ENCODE data around the gene BCAP29. TPM values are rescaled to one million over a fixed set of nuclear protein-coding genes. Genes with fewer than 3 reads are reported as not detected.

The BCAP29 gene
- total and polyA plus RNA-seq, 2 donors, result 22.2 to 25.4 TPM

DNA sequence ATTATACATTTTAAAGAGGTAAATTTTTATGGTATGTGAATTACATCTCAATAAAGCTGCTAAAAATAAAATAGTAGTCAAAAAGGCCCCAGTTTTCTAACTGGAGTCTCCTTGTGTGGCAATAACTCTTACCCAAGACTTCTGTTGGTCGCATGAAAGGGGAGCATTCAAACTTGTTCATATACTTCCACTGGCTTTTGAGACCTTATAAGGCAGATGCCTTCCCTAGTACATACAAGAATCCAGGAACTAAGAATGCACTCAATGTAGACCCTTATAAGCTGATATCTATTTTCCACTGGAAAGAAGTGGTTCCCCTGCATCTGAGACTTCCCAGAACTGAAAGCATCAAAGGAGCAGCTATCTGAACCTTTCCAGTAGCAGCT is 13.0 kb downstream of the BCAP29 start:
- no peak overlapping the region for H3K4me3 ChIP-seq (ENCODE audit: low read length in 2 of 2)
- peaks cover 0 to 7% of the 10 kb centered on the region in 2 donors for H3K36me3 ChIP-seq (ENCODE audit: control insufficient read depth in 2 of 2, insufficient read depth in 2 of 2, low read length in 1 of 2)
- 100% methylated on average over 1 of the region's 1 CpG for WGBS
- no peaks in the 10 kb centered on the region for H3K9me3 ChIP-seq (ENCODE audit: control insufficient read depth in 2 of 2, insufficient read depth in 1 of 2, low read length in 1 of 2)
- H3K27me3 ChIP-seq (ENCODE audit: control insufficient read depth in 2 of 2, insufficient read depth in 1 of 2, low read length in 1 of 2), result no peaks in the 10 kb centered on the region
- no peak overlapping the region for H3K27ac ChIP-seq (ENCODE audit: low read depth in 1 of 2, low read length in 1 of 2)
- no peak for DNase-seq (ENCODE audit: low read depth in 6 of 9, low spot score in 9 of 9)
- no peaks in the 10 kb centered on the region for H3K4me1 ChIP-seq (ENCODE audit: control insufficient read depth in 2 of 2, insufficient read depth in 2 of 2, low read length in 2 of 2)

DNA sequence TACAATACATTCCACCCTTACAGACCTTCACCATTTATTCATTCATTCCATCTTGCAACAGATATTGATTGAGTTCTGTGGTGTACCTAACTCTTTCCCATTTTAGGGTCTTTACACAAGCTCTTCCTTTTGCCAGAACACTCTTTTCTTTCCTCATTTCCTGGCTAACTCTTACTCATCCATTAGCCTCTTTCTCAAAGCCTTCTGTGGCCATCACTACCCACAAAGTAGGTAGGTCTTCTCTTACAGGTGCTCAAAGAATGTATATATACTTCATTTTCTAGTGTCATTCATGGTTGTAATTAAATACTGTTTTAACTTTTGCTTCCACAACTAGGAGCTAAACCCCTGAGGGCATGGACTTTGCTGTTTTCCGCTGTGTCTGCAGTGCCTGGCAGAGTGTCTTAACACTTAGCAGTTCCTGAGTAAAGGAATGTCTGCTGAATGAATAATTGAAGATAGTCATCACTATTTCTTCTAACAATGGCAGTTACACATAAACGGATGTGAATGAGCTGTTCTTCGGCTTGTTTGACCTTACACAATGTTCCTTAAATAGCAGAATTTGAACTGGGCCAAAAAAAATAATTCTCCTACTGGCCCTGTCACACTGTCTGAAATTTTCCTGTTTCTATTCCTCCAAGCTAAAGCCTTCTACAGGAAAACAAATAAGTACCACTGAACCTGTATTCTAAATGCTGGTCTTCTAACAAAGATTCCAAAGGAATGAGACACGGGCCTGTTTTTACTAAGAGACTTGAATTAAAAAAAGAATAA is 15.1 kb downstream of the BCAP29 start:
- no peak for DNase-seq (ENCODE audit: low read depth in 6 of 9, low spot score in 9 of 9)
- no peak overlapping the region for H3K27ac ChIP-seq (ENCODE audit: low read depth in 1 of 2, low read length in 1 of 2)
- WGBS, result 91% methylated on average over 4 of the region's 4 CpGs

DNA sequence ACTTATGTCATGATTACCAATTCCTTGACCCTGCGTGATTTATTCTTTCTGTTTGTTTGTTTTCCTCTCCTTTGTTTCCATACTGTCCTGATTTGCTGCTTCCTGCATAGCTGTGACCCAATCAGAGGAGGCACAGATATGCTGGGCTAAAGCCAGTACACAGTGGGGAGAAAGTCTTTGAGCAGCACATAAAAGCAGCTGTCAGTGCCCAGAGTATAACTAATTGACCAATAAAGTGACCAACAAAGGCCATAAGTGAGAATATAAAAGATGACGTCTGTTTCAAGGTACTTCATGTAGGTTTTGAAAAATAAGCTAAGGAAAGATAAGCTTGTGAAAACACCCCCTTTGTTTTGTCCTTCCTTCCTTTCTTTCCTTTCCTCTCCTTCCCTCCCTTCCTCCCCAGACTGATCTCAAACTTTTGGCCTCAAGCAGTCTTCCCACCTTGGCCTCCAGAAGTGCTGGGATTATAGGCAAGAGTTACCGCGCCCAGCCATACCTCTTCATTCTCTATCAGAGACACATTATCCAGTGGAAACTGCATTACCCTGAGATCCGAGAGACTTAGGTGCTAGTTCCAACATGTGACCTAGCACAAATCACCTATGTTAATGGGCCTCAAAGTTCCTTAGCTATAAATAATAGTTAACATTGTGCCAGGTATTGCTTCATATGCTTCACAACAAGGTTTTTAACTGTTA is 17.0 kb downstream of the BCAP29 start:
- Histone ChIP-seq H3K4me3 (ENCODE audit: low read length in 2 of 2) (no peak overlapping the region), H3K27me3 (ENCODE audit: control insufficient read depth in 2 of 2, insufficient read depth in 1 of 2, low read length in 1 of 2) (no peaks in the 10 kb centered on the region), H3K9me3 (ENCODE audit: control insufficient read depth in 2 of 2, insufficient read depth in 1 of 2, low read length in 1 of 2) (no peaks in the 10 kb centered on the region), H3K4me1 (ENCODE audit: control insufficient read depth in 2 of 2, insufficient read depth in 2 of 2, low read length in 2 of 2) (no peaks in the 10 kb centered on the region), H3K27ac (ENCODE audit: low read depth in 1 of 2, low read length in 1 of 2) (no peak overlapping the region), H3K36me3 (ENCODE audit: control insufficient read depth in 2 of 2, insufficient read depth in 2 of 2, low read length in 1 of 2) (peaks cover 0 to 7% of the 10 kb centered on the region in 2 donors)
- WGBS, result 96% methylated on average over 5 of the region's 5 CpGs
- no peak for DNase-seq (ENCODE audit: low read depth in 6 of 9, low spot score in 9 of 9)

More for the DNA sequence above, 15.1 kb downstream of the BCAP29 start:
- Histone ChIP-seq H3K27me3 (ENCODE audit: control insufficient read depth in 2 of 2, insufficient read depth in 1 of 2, low read length in 1 of 2) (no peaks in the 10 kb centered on the region), H3K4me1 (ENCODE audit: control insufficient read depth in 2 of 2, insufficient read depth in 2 of 2, low read length in 2 of 2) (no peaks in the 10 kb centered on the region), H3K36me3 (ENCODE audit: control insufficient read depth in 2 of 2, insufficient read depth in 2 of 2, low read length in 1 of 2) (peaks cover 0 to 7% of the 10 kb centered on the region in 2 donors), H3K4me3 (ENCODE audit: low read length in 2 of 2) (no peak overlapping the region), H3K9me3 (ENCODE audit: control insufficient read depth in 2 of 2, insufficient read depth in 1 of 2, low read length in 1 of 2) (no peaks in the 10 kb centered on the region)

DNA sequence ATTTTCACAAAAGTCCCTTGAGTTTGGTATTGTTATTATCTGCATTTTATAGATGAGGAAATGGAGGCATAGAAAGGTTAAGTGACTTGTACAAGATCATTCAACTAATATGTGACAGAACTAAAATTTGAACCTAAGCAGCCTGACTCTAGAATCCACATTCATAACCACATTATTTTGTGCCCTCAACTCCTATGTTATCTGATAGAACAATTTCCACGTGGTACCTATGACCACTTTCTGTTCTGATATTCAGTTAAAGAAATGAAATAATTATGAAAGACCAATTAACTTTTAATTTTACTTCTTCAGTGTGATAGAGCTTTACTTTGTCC is 17.5 kb downstream of the BCAP29 start:
- H3K36me3 ChIP-seq (ENCODE audit: control insufficient read depth in 2 of 2, insufficient read depth in 2 of 2, low read length in 1 of 2), result peaks cover 0 to 7% of the 10 kb centered on the region in 2 donors
- no peak overlapping the region for H3K4me3 ChIP-seq (ENCODE audit: low read length in 2 of 2)
- no peak overlapping the region for H3K27ac ChIP-seq (ENCODE audit: low read depth in 1 of 2, low read length in 1 of 2)
- WGBS, result 96% methylated on average over 1 of the region's 1 CpG
- H3K9me3 ChIP-seq (ENCODE audit: control insufficient read depth in 2 of 2, insufficient read depth in 1 of 2, low read length in 1 of 2), result no peaks in the 10 kb centered on the region
- no peaks in the 10 kb centered on the region for H3K4me1 ChIP-seq (ENCODE audit: control insufficient read depth in 2 of 2, insufficient read depth in 2 of 2, low read length in 2 of 2)
- DNase-seq (ENCODE audit: low read depth in 6 of 9, low spot score in 9 of 9), result no peak
- H3K27me3 ChIP-seq (ENCODE audit: control insufficient read depth in 2 of 2, insufficient read depth in 1 of 2, low read length in 1 of 2), result no peaks in the 10 kb centered on the region

DNA sequence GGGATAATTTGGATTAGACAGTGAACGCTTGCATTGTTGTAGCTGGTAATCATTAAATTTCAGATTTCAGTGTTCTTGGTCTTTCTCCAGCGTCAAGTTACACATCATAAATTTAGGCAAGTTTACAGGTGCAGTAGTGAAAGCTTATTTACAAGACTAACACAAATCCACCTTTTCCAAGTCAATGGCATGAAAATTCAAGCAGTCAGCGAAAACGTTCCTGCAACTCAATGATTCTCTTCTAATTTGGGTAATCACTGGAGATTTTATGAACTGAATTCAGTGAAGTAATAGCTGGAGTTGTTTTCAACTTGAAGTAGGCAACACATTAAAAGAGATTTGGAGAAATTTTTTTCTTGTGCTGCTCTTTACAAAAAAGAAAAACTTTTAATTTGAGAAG is 17.9 kb downstream of the BCAP29 start:
- H3K36me3 ChIP-seq (ENCODE audit: control insufficient read depth in 2 of 2, insufficient read depth in 2 of 2, low read length in 1 of 2), result peaks cover 0 to 7% of the 10 kb centered on the region in 2 donors
- no peak for DNase-seq (ENCODE audit: low read depth in 6 of 9, low spot score in 9 of 9)
- no peaks in the 10 kb centered on the region for H3K9me3 ChIP-seq (ENCODE audit: control insufficient read depth in 2 of 2, insufficient read depth in 1 of 2, low read length in 1 of 2)
- 93% methylated on average over 4 of the region's 4 CpGs for WGBS
- no peaks in the 10 kb centered on the region for H3K4me1 ChIP-seq (ENCODE audit: control insufficient read depth in 2 of 2, insufficient read depth in 2 of 2, low read length in 2 of 2)
- no peak overlapping the region for H3K4me3 ChIP-seq (ENCODE audit: low read length in 2 of 2)
- H3K27me3 ChIP-seq (ENCODE audit: control insufficient read depth in 2 of 2, insufficient read depth in 1 of 2, low read length in 1 of 2), result no peaks in the 10 kb centered on the region
- no peak overlapping the region for H3K27ac ChIP-seq (ENCODE audit: low read depth in 1 of 2, low read length in 1 of 2)

DNA sequence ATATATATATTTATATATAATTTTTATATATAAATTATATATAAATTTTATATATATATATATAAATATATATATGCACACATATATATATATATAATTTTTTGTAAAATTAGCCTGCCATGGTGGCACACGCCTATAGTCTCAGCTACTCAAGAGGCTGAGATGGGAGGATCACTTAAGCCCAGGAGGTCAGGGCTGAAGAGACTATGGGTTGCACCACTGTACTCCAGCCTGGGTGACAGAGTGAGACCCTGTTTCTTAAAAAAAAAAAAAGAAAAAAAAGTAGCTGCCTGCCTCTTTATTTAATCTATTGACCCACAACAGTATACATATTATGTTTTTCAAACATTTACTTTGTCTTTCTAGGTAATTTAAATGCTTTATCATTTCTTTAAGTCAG is 19.2 kb downstream of the BCAP29 start:
- WGBS, result 99% methylated on average over 1 of the region's 1 CpG
- no peaks in the 10 kb centered on the region for H3K4me1 ChIP-seq (ENCODE audit: control insufficient read depth in 2 of 2, insufficient read depth in 2 of 2, low read length in 2 of 2)
- no peak overlapping the region for H3K27ac ChIP-seq (ENCODE audit: low read depth in 1 of 2, low read length in 1 of 2)
- DNase-seq (ENCODE audit: low read depth in 6 of 9, low spot score in 9 of 9), result no peak
- H3K4me3 ChIP-seq (ENCODE audit: low read length in 2 of 2), result no peak overlapping the region
- H3K36me3 ChIP-seq (ENCODE audit: control insufficient read depth in 2 of 2, insufficient read depth in 2 of 2, low read length in 1 of 2), result peaks cover 2 to 7% of the 10 kb centered on the region in 2 donors
- no peaks in the 10 kb centered on the region for H3K9me3 ChIP-seq (ENCODE audit: control insufficient read depth in 2 of 2, insufficient read depth in 1 of 2, low read length in 1 of 2)
- H3K27me3 ChIP-seq (ENCODE audit: control insufficient read depth in 2 of 2, insufficient read depth in 1 of 2, low read length in 1 of 2), result no peaks in the 10 kb centered on the region

DNA sequence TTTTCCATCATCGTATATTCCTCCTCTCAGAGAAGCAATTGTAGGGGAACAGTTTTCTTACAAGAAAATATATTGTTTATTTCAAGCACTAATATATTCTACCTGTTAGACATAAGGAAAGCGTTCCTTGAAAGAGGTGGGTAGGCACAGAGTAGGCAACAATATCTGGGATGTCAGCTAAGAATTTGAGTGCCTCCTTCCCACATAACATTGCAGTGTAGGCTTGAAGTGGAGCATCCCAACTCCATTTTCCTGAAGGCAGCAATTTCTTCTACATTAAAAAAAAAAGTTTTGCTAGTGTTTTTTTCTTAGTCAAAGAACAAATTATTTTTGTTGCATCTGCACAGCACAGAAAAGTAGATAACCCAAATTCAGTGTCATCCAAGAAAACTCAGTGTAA is 20.8 kb downstream of the BCAP29 start:
- peaks cover 2 to 4% of the 10 kb centered on the region in 2 donors for H3K36me3 ChIP-seq (ENCODE audit: control insufficient read depth in 2 of 2, insufficient read depth in 2 of 2, low read length in 1 of 2)

DNA sequence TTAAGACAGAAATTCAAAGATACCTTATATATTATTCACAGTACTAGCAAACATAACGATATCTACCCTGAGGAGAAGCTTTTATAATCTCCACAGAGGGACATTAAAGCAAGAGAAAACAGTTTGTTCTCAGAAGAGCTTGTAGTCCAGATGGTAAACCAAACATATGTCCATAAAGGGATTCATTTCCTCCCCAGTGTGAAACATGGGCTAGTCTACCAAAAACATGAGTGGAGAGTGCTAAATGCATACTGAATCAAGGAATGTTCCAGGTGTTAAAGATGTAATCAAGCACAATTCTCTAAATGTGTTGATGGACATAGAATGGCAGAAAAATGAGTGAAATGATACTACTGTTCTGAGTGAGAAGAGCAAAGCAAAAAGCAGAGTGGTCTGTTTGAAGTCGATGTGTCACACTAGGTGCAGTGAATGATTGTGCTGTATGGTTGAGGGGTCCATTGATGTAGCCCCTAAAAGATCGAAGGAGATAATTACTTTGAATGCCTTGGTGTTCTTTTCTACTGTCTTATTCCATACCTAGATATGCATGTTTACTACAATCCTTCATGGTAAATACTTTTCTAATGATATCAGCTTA is 25.3 kb downstream of the BCAP29 start:
- H3K9me3 ChIP-seq (ENCODE audit: control insufficient read depth in 2 of 2, insufficient read depth in 1 of 2, low read length in 1 of 2), result no peaks in the 10 kb centered on the region
- no peaks in the 10 kb centered on the region for H3K4me1 ChIP-seq (ENCODE audit: control insufficient read depth in 2 of 2, insufficient read depth in 2 of 2, low read length in 2 of 2)
- H3K27me3 ChIP-seq (ENCODE audit: control insufficient read depth in 2 of 2, insufficient read depth in 1 of 2, low read length in 1 of 2), result no peaks in the 10 kb centered on the region
- H3K4me3 ChIP-seq (ENCODE audit: low read length in 2 of 2), result no peak overlapping the region
- peaks cover 0 to 7% of the 10 kb centered on the region in 2 donors for H3K36me3 ChIP-seq (ENCODE audit: control insufficient read depth in 2 of 2, insufficient read depth in 2 of 2, low read length in 1 of 2)
- no peak overlapping the region for H3K27ac ChIP-seq (ENCODE audit: low read depth in 1 of 2, low read length in 1 of 2)
- DNase-seq (ENCODE audit: low read depth in 6 of 9, low spot score in 9 of 9), result no peak
- 98% methylated on average over 3 of the region's 3 CpGs for WGBS

More for the DNA sequence above, 20.8 kb downstream of the BCAP29 start:
- Histone ChIP-seq H3K4me1 (ENCODE audit: control insufficient read depth in 2 of 2, insufficient read depth in 2 of 2, low read length in 2 of 2) (no peaks in the 10 kb centered on the region), H3K27me3 (ENCODE audit: control insufficient read depth in 2 of 2, insufficient read depth in 1 of 2, low read length in 1 of 2) (no peaks in the 10 kb centered on the region), H3K9me3 (ENCODE audit: control insufficient read depth in 2 of 2, insufficient read depth in 1 of 2, low read length in 1 of 2) (no peaks in the 10 kb centered on the region), H3K27ac (ENCODE audit: low read depth in 1 of 2, low read length in 1 of 2) (no peak overlapping the region), H3K4me3 (ENCODE audit: low read length in 2 of 2) (no peak overlapping the region)
- over 99% methylated on average over 2 of the region's 2 CpGs for WGBS
- DNase-seq (ENCODE audit: low read depth in 6 of 9, low spot score in 9 of 9), result no peak

DNA sequence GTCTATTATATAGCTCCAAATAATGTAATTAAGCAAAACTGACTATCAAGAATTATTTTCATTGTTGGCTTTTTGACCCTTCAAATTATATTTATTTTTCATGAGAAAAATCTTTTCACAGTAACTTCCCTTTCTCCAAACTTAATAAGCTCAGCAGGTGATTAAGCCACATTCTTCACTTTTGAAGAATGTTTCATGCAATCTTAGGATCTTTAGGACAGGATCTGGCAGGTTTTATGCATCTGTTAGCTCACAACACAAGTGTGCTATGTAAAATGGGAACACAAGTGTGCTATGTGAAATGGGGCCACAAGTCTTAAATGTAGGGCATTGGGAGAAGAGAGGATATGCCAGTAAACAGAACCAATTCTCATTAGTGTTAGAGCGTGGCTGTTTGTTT is 26.3 kb downstream of the BCAP29 start:
- Histone ChIP-seq H3K27me3 (ENCODE audit: control insufficient read depth in 2 of 2, insufficient read depth in 1 of 2, low read length in 1 of 2) (no peaks in the 10 kb centered on the region), H3K4me1 (ENCODE audit: control insufficient read depth in 2 of 2, insufficient read depth in 2 of 2, low read length in 2 of 2) (no peaks in the 10 kb centered on the region), H3K9me3 (ENCODE audit: control insufficient read depth in 2 of 2, insufficient read depth in 1 of 2, low read length in 1 of 2) (no peaks in the 10 kb centered on the region), H3K4me3 (ENCODE audit: low read length in 2 of 2) (no peak overlapping the region), H3K36me3 (ENCODE audit: control insufficient read depth in 2 of 2, insufficient read depth in 2 of 2, low read length in 1 of 2) (peaks cover 0 to 7% of the 10 kb centered on the region in 2 donors), H3K27ac (ENCODE audit: low read depth in 1 of 2, low read length in 1 of 2) (no peak overlapping the region)
- 94% methylated on average over 1 of the region's 1 CpG for WGBS
- no peak for DNase-seq (ENCODE audit: low read depth in 6 of 9, low spot score in 9 of 9)

Data from thymus (tissue), 11 donors.